Thyroid gland (tissue), 4 donors: ENCODE data around the gene TIPIN.

Experiments
- CTCF ChIP-seq, 6 experiments: fragments of 200-600 bp in 3 of 6; fragments of 450-650 bp in 3 of 6; sonication (generic) in 3 of 6; IDR thresholded peaks; one replicate each; pipeline ENCODE4 v1.5.1; 2016 to 2019; ENCODE audit warnings: antibody characterized with exemption in 6 of 6, mild to moderate bottlenecking in 2 of 6, inconsistent platforms in 1 of 6, moderate library complexity in 1 of 6
- POLR2A ChIP-seq, 2 donors: fragments of 450-650 bp; IDR thresholded peaks; one replicate each; pipeline ENCODE4 v1.6.1; 2017; ENCODE audit warnings: antibody characterized with exemption in 2 of 2, mild to moderate bottlenecking in 2 of 2, moderate library complexity in 1 of 2

GRCh38 chr15:66387163-66388042 is 30.9 kb upstream of the TIPIN start:
- TF ChIP-seq POLR2A (IDR thresholded peaks at IDR 0.05) = no peak
- peak in 3 of 6 experiments; percentile 10 to 40 (median 21) for TF ChIP-seq CTCF (IDR thresholded peaks at IDR 0.05)
